ENCODE results near the gene CNIH3. TPM values are rescaled to one million over a fixed set of nuclear protein-coding genes. Genes with fewer than 3 reads are reported as not detected.
A peak's percentile ranks its signal among the peaks of the same experiment; 100 is the strongest.

The CNIH3 gene
- total and polyA plus RNA-seq, 4 experiments from 2014 or later = 0.40 to 2.5 (median 1.8) TPM

- peaks cover under 1% of the 10 kb centered on the region for H3K27me3 ChIP-seq (ENCODE audit: insufficient read depth, low read length)
- Mint-ChIP-seq H3K4me3 (no peak overlapping the region), H3K27me3 (peaks cover 5 to 6% of the 10 kb centered on the region in 2 donors), H3K9me3 (peaks cover 0 to 5% (median 0%) of the 10 kb centered on the region in 8 donors), H3K4me1 (no peaks in the 10 kb centered on the region), H3K27ac (no peak overlapping the region), H3K36me3 (peaks cover 0 to 13% of the 10 kb centered on the region in 2 donors)
- no peak for DNase-seq
- H3K4me3 ChIP-seq (ENCODE audit: low read length in 2 of 2) = no peak overlapping the region
- no peaks in the 10 kb centered on the region for H3K4me1 ChIP-seq (ENCODE audit: insufficient read depth, low read length)
- CTCF ChIA-PET (ENCODE audit: partially characterized antibody) = no interaction called here
- no peaks in the 10 kb centered on the region for H3K9me3 ChIP-seq (ENCODE audit: control insufficient read depth in 1 of 2, low read length in 2 of 2)
- no peaks in the 10 kb centered on the region for H3K36me3 ChIP-seq (ENCODE audit: insufficient read depth, low read length)
- POLR2A ChIA-PET (ENCODE audit: partially characterized antibody) = no interaction called here
- H3K27ac ChIP-seq (ENCODE audit: low read depth, low read length) = no peak overlapping the region
- intact Hi-C loops (cut with micrococcal nuclease) = no loop called here
Measured at GRCh38 chr1:224583774-224584173, 32.3 kb upstream of the CNIH3 start.

GRCh38 chr1:224585051-224585450 is 31.1 kb upstream of the CNIH3 start:
- H3K27ac ChIP-seq (ENCODE audit: low read depth, low read length) = no peak overlapping the region
- H3K9me3 ChIP-seq (ENCODE audit: control insufficient read depth in 1 of 2, low read length in 2 of 2) = no peaks in the 10 kb centered on the region
- no peaks in the 10 kb centered on the region for H3K4me1 ChIP-seq (ENCODE audit: insufficient read depth, low read length)
- no peak overlapping the region for H3K4me3 ChIP-seq (ENCODE audit: low read length in 2 of 2)
- no peaks in the 10 kb centered on the region for H3K27me3 ChIP-seq (ENCODE audit: insufficient read depth, low read length)
- no peaks in the 10 kb centered on the region for H3K36me3 ChIP-seq (ENCODE audit: insufficient read depth, low read length)
- Mint-ChIP-seq H3K36me3 (peaks cover 0 to 19% of the 10 kb centered on the region in 2 donors), H3K27me3 (peaks cover 2 to 6% of the 10 kb centered on the region in 2 donors), H3K4me3 (no peak overlapping the region), H3K4me1 (no peaks in the 10 kb centered on the region), H3K9me3 (peaks cover 0 to 11% (median 3%) of the 10 kb centered on the region in 8 donors), H3K27ac (no peak overlapping the region)
- POLR2A ChIA-PET (ENCODE audit: partially characterized antibody) = no interaction called here
- intact Hi-C loops (cut with micrococcal nuclease) = no loop called here
- CTCF ChIA-PET (ENCODE audit: partially characterized antibody) = no interaction called here
- DNase-seq = no peak

- no peak overlapping the region for H3K4me3 Mint-ChIP-seq
- POLR2A ChIA-PET (ENCODE audit: partially characterized antibody) = no interaction called here
Measured at GRCh38 chr1:224587051-224587450, 29.1 kb upstream of the CNIH3 start.

GRCh38 chr1:224588515-224588914 is 27.6 kb upstream of the CNIH3 start:
- H3K27ac ChIP-seq (ENCODE audit: low read depth, low read length) = no peak overlapping the region
- H3K4me3 ChIP-seq (ENCODE audit: low read length in 2 of 2) = no peak overlapping the region
- Mint-ChIP-seq H3K36me3 (peaks cover 4 to 14% of the 10 kb centered on the region in 2 donors), H3K4me3 (no peak overlapping the region), H3K4me1 (peaks cover 0 to 4% (median under 1%) of the 10 kb centered on the region in 4 donors), H3K27ac (no peak overlapping the region), H3K27me3 (no peaks in the 10 kb centered on the region), H3K9me3 (peaks cover 0 to 14% (median 5%) of the 10 kb centered on the region in 8 donors)
- H3K9me3 ChIP-seq (ENCODE audit: control insufficient read depth in 1 of 2, low read length in 2 of 2) = no peaks in the 10 kb centered on the region
- ChIA-PET POLR2A (ENCODE audit: partially characterized antibody) (no interaction called here), CTCF (ENCODE audit: partially characterized antibody) (interaction anchor here (1.4 kb wide), 2 partner anchors 27 to 75 kb away, joined by 3 read pairs; no protein-coding TSS in a partner anchor)
- no peaks in the 10 kb centered on the region for H3K27me3 ChIP-seq (ENCODE audit: insufficient read depth, low read length)
- no peak for DNase-seq
- intact Hi-C loops (cut with micrococcal nuclease) = no loop called here
- H3K36me3 ChIP-seq (ENCODE audit: insufficient read depth, low read length) = no peaks in the 10 kb centered on the region
- no peaks in the 10 kb centered on the region for H3K4me1 ChIP-seq (ENCODE audit: insufficient read depth, low read length)

More at GRCh38 chr1:224587051-224587450, 29.1 kb upstream of the CNIH3 start:
- DNase-seq = no peak
- Mint-ChIP-seq H3K9me3 (peaks cover 0 to 14% (median 5%) of the 10 kb centered on the region in 8 donors), H3K36me3 (peaks cover 4 to 19% of the 10 kb centered on the region in 2 donors), H3K4me1 (peaks cover 0 to under 1% (median 0%) of the 10 kb centered on the region in 4 donors), H3K27me3 (peaks cover 0 to 1% of the 10 kb centered on the region in 2 donors), H3K27ac (no peak overlapping the region)
- Histone ChIP-seq H3K4me3 (ENCODE audit: low read length in 2 of 2) (no peak overlapping the region), H3K36me3 (ENCODE audit: insufficient read depth, low read length) (no peaks in the 10 kb centered on the region), H3K27ac (ENCODE audit: low read depth, low read length) (no peak overlapping the region), H3K9me3 (ENCODE audit: control insufficient read depth in 1 of 2, low read length in 2 of 2) (no peaks in the 10 kb centered on the region), H3K4me1 (ENCODE audit: insufficient read depth, low read length) (no peaks in the 10 kb centered on the region), H3K27me3 (ENCODE audit: insufficient read depth, low read length) (no peaks in the 10 kb centered on the region)
- intact Hi-C loops (cut with micrococcal nuclease) = no loop called here
- CTCF ChIA-PET (ENCODE audit: partially characterized antibody) = no interaction called here

- Mint-ChIP-seq H3K36me3 (peaks cover 4 to 14% of the 10 kb centered on the region in 2 donors), H3K9me3 (peaks cover 0 to 14% (median 5%) of the 10 kb centered on the region in 8 donors), H3K4me3 (no peak overlapping the region), H3K27me3 (no peaks in the 10 kb centered on the region), H3K27ac (no peak overlapping the region), H3K4me1 (peaks cover 0 to 4% (median under 1%) of the 10 kb centered on the region in 4 donors)
- no peaks in the 10 kb centered on the region for H3K36me3 ChIP-seq (ENCODE audit: insufficient read depth, low read length)
- no peaks in the 10 kb centered on the region for H3K4me1 ChIP-seq (ENCODE audit: insufficient read depth, low read length)
- no peaks in the 10 kb centered on the region for H3K27me3 ChIP-seq (ENCODE audit: insufficient read depth, low read length)
- no peak for DNase-seq
- H3K9me3 ChIP-seq (ENCODE audit: control insufficient read depth in 1 of 2, low read length in 2 of 2) = no peaks in the 10 kb centered on the region
- no peak overlapping the region for H3K4me3 ChIP-seq (ENCODE audit: low read length in 2 of 2)
- CTCF ChIA-PET (ENCODE audit: partially characterized antibody) = interaction anchor here (1.4 kb wide), 2 partner anchors 28 to 76 kb away, joined by 3 read pairs; no protein-coding TSS in a partner anchor
- POLR2A ChIA-PET (ENCODE audit: partially characterized antibody) = no interaction called here
- H3K27ac ChIP-seq (ENCODE audit: low read depth, low read length) = no peak overlapping the region
- intact Hi-C loops (cut with micrococcal nuclease) = no loop called here
Measured at GRCh38 chr1:224589006-224589405, 27.1 kb upstream of the CNIH3 start.

GRCh38 chr1:224591326-224591725 is 24.8 kb upstream of the CNIH3 start:
- Histone ChIP-seq H3K27ac (ENCODE audit: low read depth, low read length) (no peak overlapping the region), H3K4me1 (ENCODE audit: insufficient read depth, low read length) (no peaks in the 10 kb centered on the region), H3K36me3 (ENCODE audit: insufficient read depth, low read length) (no peaks in the 10 kb centered on the region), H3K27me3 (ENCODE audit: insufficient read depth, low read length) (no peaks in the 10 kb centered on the region), H3K4me3 (ENCODE audit: low read length in 2 of 2) (no peak overlapping the region), H3K9me3 (ENCODE audit: control insufficient read depth in 1 of 2, low read length in 2 of 2) (no peaks in the 10 kb centered on the region)
- ChIA-PET CTCF (ENCODE audit: partially characterized antibody) (interaction anchor here (1.4 kb wide), 1 partner anchor 77 kb away, joined by 4 read pairs; no protein-coding TSS in a partner anchor), POLR2A (ENCODE audit: partially characterized antibody) (no interaction called here)
- H3K27me3 Mint-ChIP-seq = no peaks in the 10 kb centered on the region
- H3K4me1 Mint-ChIP-seq = peaks cover 0 to 4% (median under 1%) of the 10 kb centered on the region in 4 donors
- intact Hi-C loops (cut with micrococcal nuclease) = no loop called here
- peak overlapping the region in 2 of 7 donors; percentile 36 to 43 for H3K27ac Mint-ChIP-seq
- H3K9me3 Mint-ChIP-seq = peaks cover 0 to 14% (median 5%) of the 10 kb centered on the region in 8 donors
- no peak for DNase-seq
- peaks cover 4 to 14% of the 10 kb centered on the region in 2 donors for H3K36me3 Mint-ChIP-seq
- no peak overlapping the region for H3K4me3 Mint-ChIP-seq

GRCh38 chr1:224592636-224593582 is 23.2 kb upstream of the CNIH3 start:
- no peaks in the 10 kb centered on the region for H3K9me3 ChIP-seq (ENCODE audit: control insufficient read depth in 1 of 2, low read length in 2 of 2)
- no peak for DNase-seq
- Mint-ChIP-seq H3K9me3 (peaks cover 0 to 14% (median 5%) of the 10 kb centered on the region in 8 donors), H3K4me3 (no peak overlapping the region), H3K4me1 (peaks cover 0 to 4% (median under 1%) of the 10 kb centered on the region in 4 donors), H3K27ac (no peak overlapping the region), H3K27me3 (peaks cover 0 to under 1% of the 10 kb centered on the region in 2 donors), H3K36me3 (peaks cover 4 to 13% of the 10 kb centered on the region in 2 donors)
- ChIA-PET CTCF (ENCODE audit: partially characterized antibody) (interaction anchor here (0.7 to 1.1 kb wide), 2 partner anchors 80 to 254 kb away, joined by 3 to 4 read pairs; no protein-coding TSS in a partner anchor), POLR2A (ENCODE audit: partially characterized antibody) (interaction anchor here (1.1 kb wide), 1 partner anchor 31 kb away, joined by 3 read pairs; no protein-coding TSS in a partner anchor)
- no peaks in the 10 kb centered on the region for H3K4me1 ChIP-seq (ENCODE audit: insufficient read depth, low read length)
- no peaks in the 10 kb centered on the region for H3K27me3 ChIP-seq (ENCODE audit: insufficient read depth, low read length)
- H3K36me3 ChIP-seq (ENCODE audit: insufficient read depth, low read length) = no peaks in the 10 kb centered on the region
- intact Hi-C loops (cut with micrococcal nuclease) = no loop called here
- H3K4me3 ChIP-seq (ENCODE audit: low read length in 2 of 2) = no peak overlapping the region
- H3K27ac ChIP-seq (ENCODE audit: low read depth, low read length) = no peak overlapping the region
